Nucleus accumbens (tissue), 56 donors: ENCODE data around the gene TCF7L1.

Experiments used
- DNase-seq, 56 donors: peaks; one replicate each; lab custom pipeline; 2025; lab: John Stamatoyannopoulos, UW

TCF7L1 gene

GRCh38 chr2:85269959-85270358 is 136.8 kb downstream of the TCF7L1 start:
- DNase-seq = no peak

GRCh38 chr2:85272357-85272756 is 139.2 kb downstream of the TCF7L1 start:
- DNase-seq = no peak

- peak in 1 of 56 donors; percentile 41 for DNase-seq
These were observed 140.8 kb downstream of the TCF7L1 start for GRCh38 chr2:85273738-85274731.

GRCh38 chr2:85275984-85276540 is 142.9 kb downstream of the TCF7L1 start:
- no peak for DNase-seq

GRCh38 chr2:85276571-85277118 is 143.5 kb downstream of the TCF7L1 start:
- DNase-seq = no peak

- no peak for DNase-seq
These were observed 144.4 kb downstream of the TCF7L1 start for GRCh38 chr2:85277416-85278158.

- no peak for DNase-seq
These were observed 145.2 kb downstream of the TCF7L1 start for GRCh38 chr2:85278361-85278760.

GRCh38 chr2:85281553-85281952 is 148.4 kb downstream of the TCF7L1 start:
- DNase-seq = no peak

- DNase-seq = no peak
These were observed 149.7 kb downstream of the TCF7L1 start for GRCh38 chr2:85282914-85283313.

GRCh38 chr2:85283641-85284040 is 150.4 kb downstream of the TCF7L1 start:
- DNase-seq = no peak

- no peak for DNase-seq
These were observed 153.7 kb downstream of the TCF7L1 start for GRCh38 chr2:85286918-85287317.

- no peak for DNase-seq
These were observed 154.5 kb downstream of the TCF7L1 start for GRCh38 chr2:85287721-85288120.

GRCh38 chr2:85288244-85288725 is 155.1 kb downstream of the TCF7L1 start:
- no peak for DNase-seq

GRCh38 chr2:85291425-85292023 is 158.3 kb downstream of the TCF7L1 start:
- no peak for DNase-seq

- peak in 15 of 56 donors; percentile 4 to 67 (median 25) for DNase-seq
These were observed 168.9 kb downstream of the TCF7L1 start for GRCh38 chr2:85302121-85302520.

- DNase-seq = no peak
These were observed 170.8 kb downstream of the TCF7L1 start for GRCh38 chr2:85303780-85304531.

GRCh38 chr2:85307527-85307897 is 174.3 kb downstream of the TCF7L1 start:
- DNase-seq = no peak

- no peak for DNase-seq
These were observed 175.0 kb downstream of the TCF7L1 start for GRCh38 chr2:85308201-85308600.

GRCh38 chr2:85308896-85309555 is 175.8 kb downstream of the TCF7L1 start:
- DNase-seq = peak in 42 of 56 donors; percentile 7 to 71 (median 34)
